HG02571 (cell line): ENCODE measurements around the gene IGFBP5.

ENCODE experiments used
- ATAC-seq: cut with Tn5 transposase; IDR thresholded peaks from one replicate; pipeline ENCODE4 v1.9.1; 2021; ENCODE audit warnings: mild to moderate bottlenecking, moderate library complexity; ENCODE audit not compliant: unreplicated experiment

The IGFBP5 gene

DNA sequence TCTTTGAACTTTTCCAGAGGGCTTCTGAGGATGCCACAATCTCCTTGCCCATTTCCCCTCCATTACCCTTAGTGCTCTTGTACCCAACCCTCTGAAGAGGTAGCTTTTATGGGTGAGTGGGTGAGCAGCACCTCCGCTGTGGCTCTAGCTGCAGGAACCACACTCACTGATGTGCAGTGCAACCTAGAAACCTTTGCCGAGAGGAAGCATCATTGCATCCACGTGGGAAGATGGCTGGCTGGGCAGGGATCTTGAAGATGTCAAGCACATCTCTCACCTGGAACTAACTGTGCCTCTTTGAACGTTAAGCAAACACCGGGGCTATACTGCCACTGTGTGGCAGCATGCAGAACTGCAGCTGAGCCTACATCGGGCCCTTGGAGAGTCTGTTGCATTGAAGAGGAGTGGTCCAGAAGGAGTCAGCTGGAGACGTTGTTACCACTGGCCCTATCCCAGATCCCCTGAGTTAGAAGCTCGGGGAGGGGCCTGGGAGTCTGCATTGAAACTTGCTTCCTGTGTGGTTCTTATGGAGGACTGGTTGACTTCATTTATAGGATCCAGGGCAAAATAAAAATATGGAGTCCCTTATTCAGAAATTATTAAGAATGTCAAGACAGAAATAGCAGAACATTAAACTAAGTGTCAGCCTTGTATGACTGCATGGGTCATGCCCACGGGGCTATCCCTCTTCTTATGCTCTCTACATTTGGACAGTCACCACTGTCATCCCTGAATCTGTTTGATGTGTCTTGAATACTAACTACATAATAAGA, 28.7 kb downstream of the IGFBP5 start:
- ATAC-seq, result peak; percentile 68

- ATAC-seq, result no peak
Measured at GRCh38 chr2:216665717-216666116, 29.6 kb downstream of the IGFBP5 start.

- ATAC-seq, result no peak
Measured at GRCh38 chr2:216665242-216665641, 30.1 kb downstream of the IGFBP5 start.

GRCh38 chr2:216664593-216665034, 30.7 kb downstream of the IGFBP5 start:
- ATAC-seq, result no peak

DNA sequence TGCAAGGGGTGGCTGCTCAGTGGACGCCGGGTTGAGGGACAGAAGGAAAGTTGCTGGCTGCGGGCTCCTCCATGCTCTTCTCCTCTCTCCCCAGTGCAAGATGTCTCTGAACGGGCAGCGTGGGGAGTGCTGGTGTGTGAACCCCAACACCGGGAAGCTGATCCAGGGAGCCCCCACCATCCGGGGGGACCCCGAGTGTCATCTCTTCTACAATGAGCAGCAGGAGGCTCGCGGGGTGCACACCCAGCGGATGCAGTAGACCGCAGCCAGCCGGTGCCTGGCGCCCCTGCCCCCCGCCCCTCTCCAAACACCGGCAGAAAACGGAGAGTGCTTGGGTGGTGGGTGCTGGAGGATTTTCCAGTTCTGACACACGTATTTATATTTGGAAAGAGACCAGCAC, 31.5 kb downstream of the IGFBP5 start:
- no peak for ATAC-seq

- no peak for ATAC-seq
Measured at GRCh38 chr2:216663106-216663505, 32.2 kb downstream of the IGFBP5 start.

GRCh38 chr2:216661639-216662375, 33.5 kb downstream of the IGFBP5 start:
- no peak for ATAC-seq

- ATAC-seq, result no peak
Measured at GRCh38 chr2:216661051-216661450, 34.3 kb downstream of the IGFBP5 start.

GRCh38 chr2:216660496-216660895, 34.9 kb downstream of the IGFBP5 start:
- no peak for ATAC-seq

- ATAC-seq, result no peak
Measured at GRCh38 chr2:216659276-216659675, 36.1 kb downstream of the IGFBP5 start.

- ATAC-seq, result no peak
Measured at GRCh38 chr2:216658757-216659156, 36.6 kb downstream of the IGFBP5 start.

DNA sequence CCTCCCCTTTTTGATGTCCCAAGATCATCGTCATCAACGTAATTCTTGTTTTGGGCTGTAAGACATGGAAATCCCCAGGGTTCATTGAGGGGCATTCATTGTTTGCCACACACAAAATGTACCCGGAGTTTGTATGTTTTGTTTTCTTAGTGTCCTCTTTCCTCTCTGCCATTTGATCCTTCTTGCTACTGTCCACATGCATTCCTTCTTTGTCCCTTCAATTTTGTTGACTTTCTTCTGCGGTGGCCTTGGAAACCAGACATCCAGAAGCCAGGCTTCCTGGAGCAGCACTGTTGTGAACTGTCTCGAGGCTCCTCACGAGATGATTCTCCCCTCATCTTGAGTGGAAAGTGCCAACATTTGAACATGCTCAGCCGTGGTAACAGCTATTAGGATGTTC, 37.4 kb downstream of the IGFBP5 start:
- no peak for ATAC-seq

DNA sequence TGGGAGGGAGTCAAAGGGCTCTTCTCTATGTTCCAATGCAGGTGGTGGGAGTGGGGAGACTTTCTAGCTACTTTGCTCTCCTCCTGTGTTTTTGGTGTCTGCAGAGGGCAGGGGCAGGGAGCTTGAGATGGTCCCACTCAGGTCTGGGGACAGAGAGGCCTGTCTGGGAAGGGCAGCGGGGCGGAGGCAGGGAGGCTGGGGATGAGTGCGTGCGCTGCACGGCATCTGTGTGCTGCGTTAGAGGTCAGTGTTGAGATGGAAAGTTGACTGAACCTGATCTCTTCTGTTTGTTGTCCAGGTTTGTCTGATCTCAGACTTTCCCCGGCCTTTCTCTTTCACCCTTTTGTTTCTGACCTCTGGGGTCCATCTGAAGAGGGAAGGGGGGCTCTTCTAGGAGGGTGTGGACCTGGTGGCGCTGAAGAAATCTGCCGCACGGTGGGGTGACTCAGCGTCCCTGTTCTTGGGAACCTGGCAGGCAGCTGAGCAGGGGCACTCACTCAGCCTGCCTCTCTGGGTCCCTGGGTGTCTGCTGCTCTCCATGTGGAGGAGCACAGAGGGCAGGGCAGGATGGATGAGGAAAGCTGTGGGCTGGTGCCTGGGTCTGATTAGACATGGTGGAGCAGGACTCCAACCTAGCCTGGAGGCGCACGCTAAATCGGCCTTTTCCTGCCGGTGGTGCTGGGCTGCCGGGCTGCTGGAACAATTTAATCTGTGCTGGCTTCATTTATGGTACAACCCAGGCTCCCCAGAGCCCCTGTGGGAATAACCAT, 38.1 kb downstream of the IGFBP5 start:
- no peak for ATAC-seq

GRCh38 chr2:216654528-216655052, 40.8 kb downstream of the IGFBP5 start:
- ATAC-seq, result no peak

DNA sequence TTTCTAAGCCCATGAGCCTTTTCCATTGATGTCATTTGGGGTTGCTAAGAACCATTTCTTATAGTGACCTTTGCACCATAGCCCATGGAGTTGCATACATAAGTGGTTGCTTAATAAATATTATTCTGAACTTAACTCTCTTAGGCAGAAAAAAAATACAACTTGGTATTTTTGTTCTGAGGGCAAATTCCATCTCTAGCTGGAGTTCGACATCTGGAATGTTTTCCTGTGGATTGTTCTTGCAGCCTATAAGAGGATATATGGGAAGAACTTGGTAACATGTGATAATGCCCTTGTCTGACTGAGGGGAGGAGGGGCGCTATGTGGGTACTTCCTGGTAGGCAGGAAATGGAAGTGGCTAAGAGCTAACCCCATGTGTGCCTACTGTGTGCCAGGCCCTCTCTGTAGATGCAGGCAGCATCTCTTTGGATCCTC, 41.4 kb downstream of the IGFBP5 start:
- ATAC-seq, result no peak

DNA sequence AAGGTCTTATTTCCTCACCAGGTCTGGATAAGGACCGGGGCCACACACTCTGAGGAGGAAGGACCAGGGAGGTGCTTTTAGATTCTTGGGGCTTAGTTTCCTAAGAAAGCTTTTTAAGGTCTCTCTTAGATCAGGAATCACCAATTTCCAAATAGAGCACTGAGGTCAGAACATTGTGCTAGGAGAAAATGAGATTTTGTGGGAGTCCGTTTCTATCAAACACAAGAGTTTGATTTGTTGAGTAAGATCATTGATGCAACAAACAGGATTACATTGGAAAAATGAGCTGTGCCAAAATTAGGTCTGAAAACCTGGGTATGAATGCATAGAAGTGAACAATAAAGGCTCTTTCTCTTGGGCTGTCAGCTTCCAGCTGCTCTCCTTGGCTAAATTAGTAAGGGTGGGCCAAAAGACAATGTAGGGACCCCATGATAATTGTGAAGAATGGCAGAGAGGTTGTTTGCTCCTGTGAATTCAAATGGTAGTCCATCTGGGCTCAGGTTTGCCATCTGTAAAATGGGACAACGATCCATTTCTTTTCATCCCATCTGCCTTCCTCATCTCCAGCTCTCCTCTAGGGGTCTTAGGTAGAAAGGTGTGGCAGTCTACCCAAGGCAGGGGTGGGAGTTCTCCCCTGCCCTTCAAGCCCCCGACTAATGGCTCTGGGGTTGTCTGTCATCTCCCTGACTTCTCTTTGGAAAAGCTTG, 42.1 kb downstream of the IGFBP5 start:
- ATAC-seq, result no peak

GRCh38 chr2:216652566-216652965, 42.8 kb downstream of the IGFBP5 start:
- ATAC-seq, result no peak

GRCh38 chr2:216651351-216651881, 43.9 kb downstream of the IGFBP5 start:
- ATAC-seq, result no peak

GRCh38 chr2:216650626-216651257, 44.6 kb downstream of the IGFBP5 start:
- ATAC-seq, result no peak

- no peak for ATAC-seq
Measured at GRCh38 chr2:216649574-216649973, 45.8 kb downstream of the IGFBP5 start.
